ENCODE results near the gene POLR3GL.

The POLR3GL gene

GRCh38 chr1:146010126-146010738, 45.7 kb downstream of the POLR3GL start:
- H3K4me3 ChIP-seq (ENCODE audit: low read depth, low read length): no peak overlapping the region
- no peak for TF ChIP-seq CTCF (IDR thresholded peaks at IDR 0.05; ENCODE audit: borderline replicate concordance, insufficient read depth, low read depth, low read length)

DNA sequence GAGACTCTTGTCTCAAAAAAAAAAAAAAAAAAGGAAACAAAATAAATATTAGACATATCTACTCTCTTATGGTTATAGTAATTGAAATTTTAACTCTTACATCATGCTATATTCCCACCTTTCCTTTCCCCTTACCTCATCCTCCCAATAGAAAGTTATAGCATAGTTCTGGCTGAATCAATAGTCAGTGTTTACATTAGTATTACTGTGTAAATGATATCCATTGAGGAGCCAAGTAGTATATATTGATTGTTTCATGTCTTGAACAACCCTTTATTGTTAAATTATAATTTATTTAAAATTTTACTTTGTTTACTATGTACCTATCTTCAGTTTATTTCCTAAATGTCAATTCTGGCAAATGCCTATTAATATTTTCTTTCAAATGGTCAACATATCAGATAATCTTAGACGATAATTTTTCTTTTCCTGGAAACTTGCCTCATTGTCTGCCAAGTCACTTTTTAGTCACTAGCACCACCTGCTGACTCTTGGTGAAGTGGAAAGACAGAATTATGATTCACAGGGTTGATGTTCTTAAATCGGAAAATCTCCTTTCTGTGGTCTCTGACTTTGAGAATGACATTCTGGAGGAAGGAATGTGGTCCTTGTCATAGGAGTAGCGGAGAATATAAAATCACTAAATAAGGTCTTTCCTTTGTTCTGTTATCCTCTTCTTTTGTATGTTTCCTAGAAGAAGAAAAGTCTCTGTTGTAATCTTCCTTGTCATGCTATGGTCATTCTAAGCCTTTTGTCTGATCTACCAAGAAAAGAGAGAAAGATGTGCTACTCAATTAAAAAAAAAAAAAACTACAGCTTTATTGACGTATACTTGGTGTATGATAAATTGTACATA, 48.4 kb downstream of the POLR3GL start:
- no peak overlapping the region for H3K4me3 ChIP-seq (ENCODE audit: low read depth, low read length)
- peak; percentile 51; the same call in 1 of the 2 replicates for TF ChIP-seq CTCF (IDR thresholded peaks at IDR 0.05; ENCODE audit: borderline replicate concordance, insufficient read depth, low read depth, low read length)

DNA sequence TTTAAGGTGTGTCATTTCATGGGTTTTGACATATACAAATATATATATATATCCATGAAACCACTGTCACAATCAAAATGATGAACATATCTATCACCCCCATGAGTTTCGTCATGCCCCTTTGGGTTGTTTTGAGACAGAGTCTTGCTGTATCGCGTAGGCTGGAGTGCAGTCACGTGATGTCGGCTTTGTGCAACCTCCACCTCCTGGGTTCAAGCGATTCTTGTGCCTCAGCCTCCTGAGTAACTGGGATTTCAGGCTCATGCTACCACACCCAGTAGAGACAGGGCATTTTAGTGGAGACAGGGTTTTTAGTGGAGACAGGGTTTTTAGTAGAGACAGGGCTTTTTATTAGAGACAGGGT, 49.1 kb downstream of the POLR3GL start:
- no peak for TF ChIP-seq CTCF (IDR thresholded peaks at IDR 0.05; ENCODE audit: borderline replicate concordance, insufficient read depth, low read depth, low read length)
- no peak overlapping the region for H3K4me3 ChIP-seq (ENCODE audit: low read depth, low read length)

GRCh38 chr1:146016891-146017290, 52.4 kb downstream of the POLR3GL start:
- H3K4me3 ChIP-seq (ENCODE audit: low read depth, low read length): no peak overlapping the region
- TF ChIP-seq CTCF (IDR thresholded peaks at IDR 0.05; ENCODE audit: borderline replicate concordance, insufficient read depth, low read depth, low read length): no peak

- TF ChIP-seq CTCF (IDR thresholded peaks at IDR 0.05; ENCODE audit: borderline replicate concordance, insufficient read depth, low read depth, low read length): no peak
- no peak overlapping the region for H3K4me3 ChIP-seq (ENCODE audit: low read depth, low read length)
Observed at GRCh38 chr1:146019231-146020057, 55.0 kb downstream of the POLR3GL start.

DNA sequence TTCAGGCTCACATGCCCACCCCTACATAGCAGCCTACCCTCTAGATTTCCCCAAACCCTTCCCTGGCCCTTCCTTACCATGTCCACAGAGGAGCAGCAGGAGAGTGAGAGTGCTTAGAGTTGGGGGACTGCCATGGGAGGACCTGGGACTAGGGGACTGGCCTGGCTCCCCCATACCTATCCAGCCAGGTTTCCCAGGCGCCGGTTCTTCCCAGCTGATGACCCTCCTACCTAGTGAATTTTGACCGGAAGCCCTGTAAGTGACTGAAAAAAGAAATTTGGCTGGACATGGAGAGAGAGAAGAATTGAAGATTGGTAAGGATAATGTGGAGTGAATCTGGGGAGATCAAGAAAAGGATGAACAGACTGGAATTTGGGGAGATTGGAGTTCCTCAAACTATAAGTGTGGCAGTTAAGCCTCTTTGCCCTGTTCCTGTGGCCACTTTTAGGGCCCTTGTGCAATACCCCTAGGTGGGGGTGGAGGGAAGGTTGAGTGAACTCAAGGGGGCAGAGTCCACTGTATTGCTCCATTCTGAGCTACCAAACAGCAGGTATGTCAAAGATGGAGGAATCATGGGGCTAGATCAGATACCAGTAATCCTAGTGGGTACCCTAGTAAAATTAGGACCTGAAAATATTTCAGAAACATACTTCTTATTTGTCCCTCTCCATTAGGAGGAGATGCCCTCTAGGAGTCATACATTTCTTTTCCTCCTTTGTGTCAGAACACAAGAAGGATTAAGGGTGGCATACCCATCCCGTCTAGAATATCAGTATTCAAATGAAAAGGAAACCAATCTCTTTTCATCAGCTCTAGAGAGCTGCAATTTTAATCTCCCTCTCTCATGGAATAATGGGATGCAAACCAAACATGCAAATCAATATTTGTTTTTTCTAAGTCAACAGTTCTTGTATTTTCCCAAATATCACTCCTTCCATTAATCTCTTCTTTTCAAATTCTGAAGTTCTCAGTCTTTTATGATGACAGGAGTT, 55.9 kb downstream of the POLR3GL start:
- no peak for TF ChIP-seq CTCF (IDR thresholded peaks at IDR 0.05; ENCODE audit: borderline replicate concordance, insufficient read depth, low read depth, low read length)
- H3K4me3 ChIP-seq (ENCODE audit: low read depth, low read length): no peak overlapping the region
